H1 (cell line): ENCODE data around the gene SPATA7. TPM values are rescaled to one million over a fixed set of nuclear protein-coding genes. Genes with fewer than 3 reads are reported as not detected.

ENCODE experiments used
- CTCF ChIA-PET: fragments of 300-600 bp; sonication (Branson Sonifier 250); formaldehyde crosslinking; loops from one replicate; lab custom pipeline; 2021; ENCODE audit not compliant: partially characterized antibody; lab: Charles Lee
- POLR2A ChIA-PET: fragments of 300-600 bp; sonication (Branson Sonifier 250); formaldehyde crosslinking; loops from one replicate; lab custom pipeline; 2021; ENCODE audit warnings: inconsistent platforms; ENCODE audit not compliant: partially characterized antibody; lab: Charles Lee
- DNase-seq, 2 experiments: peaks; one replicate each; pipeline versions ENCODE4 v3.0.0 to v3.0.0-alpha.2; 2010 to 2022; ENCODE audit warnings: low spot score in 2 of 2, low read depth in 1 of 2, mixed read lengths in 1 of 2
- FAIRE-seq: peaks from 2 replicates; lab custom pipeline; 2011; peaks lifted over from hg19 to GRCh38; lab: Jason Lieb, UNC
- H2AFZ ChIP-seq: 2 replicates; pipeline ENCODE4 v1.8.1; 2012; ENCODE audit warnings: low read length, inconsistent platforms
- H2AK5ac ChIP-seq: 2 replicates; pipeline ENCODE4 v1.6.1; 2013; ENCODE audit warnings: low read depth, low read length
- H2BK120ac ChIP-seq: replicated peaks from 2 replicates; pipeline ENCODE3; 2013; ENCODE audit warnings: low read depth, low read length, inconsistent platforms
- H2BK12ac ChIP-seq: 2 replicates; pipeline ENCODE4 v1.6.1; 2013; ENCODE audit warnings: low read depth, low read length
- H2BK15ac ChIP-seq: 2 replicates; pipeline ENCODE4 v1.6.1; 2013; ENCODE audit warnings: low read length
- H2BK20ac ChIP-seq: 2 replicates; pipeline ENCODE4 v1.6.1; 2013; ENCODE audit warnings: low read length
- H2BK5ac ChIP-seq: 2 replicates; pipeline ENCODE4 v1.6.1; 2013; ENCODE audit warnings: low read depth, low read length
- H3K14ac ChIP-seq: 2 replicates; pipeline ENCODE4 v1.6.1; 2013; ENCODE audit warnings: inconsistent platforms; ENCODE audit not compliant: insufficient read length
- H3K18ac ChIP-seq: 2 replicates; pipeline ENCODE4 v1.6.1; 2013; ENCODE audit warnings: low read length; ENCODE audit errors: extremely low read depth
- H3K23ac ChIP-seq: 2 replicates; pipeline ENCODE4 v1.6.1; 2013; ENCODE audit warnings: inconsistent platforms; ENCODE audit not compliant: insufficient read length
- H3K23me2 ChIP-seq: 2 replicates; pipeline ENCODE4 v1.6.1; 2013; ENCODE audit warnings: low read depth, low read length
- H3K27ac ChIP-seq: 2 replicates; pipeline ENCODE4 v1.6.1; 2011; ENCODE audit warnings: low read depth, low read length, inconsistent platforms
- H3K27me3 ChIP-seq, 4 experiments: replicated peaks in 1 of 4; 1 replicate in 1 of 4; 2 replicates in 3 of 4; pipeline versions ENCODE4 v1.6.1 to v1.8.1; 2011 to 2013; ENCODE audit warnings: low read length in 3 of 4, mild to moderate bottlenecking in 3 of 4, inconsistent platforms in 2 of 4, mixed read lengths in 2 of 4, moderate library complexity in 1 of 4; ENCODE audit not compliant: control insufficient read depth in 3 of 4, insufficient read depth in 3 of 4; ENCODE audit errors: extremely low read depth in 1 of 4
- H3K36me3 ChIP-seq, 4 experiments: 2 replicates each; pipeline versions ENCODE4 v1.6.1 to v1.8.1; 2011 to 2013; ENCODE audit warnings: mild to moderate bottlenecking in 4 of 4, low read length in 3 of 4, moderate library complexity in 2 of 4, control low read depth in 1 of 4, inconsistent platforms in 1 of 4; ENCODE audit not compliant: insufficient read depth in 4 of 4, control insufficient read depth in 2 of 4
- H3K4ac ChIP-seq: replicated peaks from 2 replicates; pipeline ENCODE3; 2013; ENCODE audit warnings: low read length, low read depth, mixed read lengths, inconsistent platforms; ENCODE audit not compliant: insufficient read length
- H3K4me1 ChIP-seq, 4 experiments: replicated peaks in 1 of 4; 1 replicate in 1 of 4; 2 replicates in 3 of 4; pipeline versions ENCODE4 v1.6.1 to v1.8.1; 2011 to 2013; ENCODE audit warnings: low read length in 3 of 4, inconsistent platforms in 2 of 4, mixed read lengths in 1 of 4; ENCODE audit not compliant: insufficient read depth in 4 of 4, control insufficient read depth in 3 of 4
- H3K4me2 ChIP-seq, 2 experiments: 2 replicates each; pipeline versions ENCODE4 v1.6.1 to v1.8.1; 2011 to 2013; ENCODE audit warnings: low read depth in 2 of 2, low read length in 2 of 2, control low read depth in 1 of 2, inconsistent platforms in 1 of 2, mild to moderate bottlenecking in 1 of 2; ENCODE audit not compliant: insufficient read depth in 1 of 2
- H3K4me3 ChIP-seq, 4 experiments: fragments of 200-600, 300-600 bp in 1 of 4; sonication (generic), shearing (Covaris generic), sonication (Bioruptor Twin) in 1 of 4; 2 replicates each; pipeline versions ENCODE4 v1.5.1 to v1.8.1; 2011 to 2016; ENCODE audit warnings: low read length in 4 of 4, low read depth in 3 of 4, control low read depth in 2 of 4, inconsistent platforms in 2 of 4, mild to moderate bottlenecking in 2 of 4, mixed read lengths in 1 of 4, moderate library complexity in 1 of 4; ENCODE audit not compliant: insufficient read depth in 2 of 4; ENCODE audit errors: extremely low read depth in 1 of 4
- H3K56ac ChIP-seq: replicated peaks from 2 replicates; pipeline ENCODE3; 2013; ENCODE audit warnings: low read depth, mild to moderate bottlenecking, mixed read lengths, low read length, inconsistent platforms; ENCODE audit not compliant: insufficient read length
- H3K79me1 ChIP-seq: 2 replicates; pipeline ENCODE4 v1.6.1; 2013; ENCODE audit warnings: low read depth, low read length, control low read depth
- H3K79me2 ChIP-seq, 2 experiments: 2 replicates each; pipeline versions ENCODE4 v1.6.1 to v1.8.1; 2012 to 2013; ENCODE audit warnings: low read length in 2 of 2, mild to moderate bottlenecking in 2 of 2, inconsistent platforms in 1 of 2; ENCODE audit not compliant: insufficient read depth in 2 of 2, control insufficient read depth in 1 of 2
- H3K9ac ChIP-seq, 4 experiments: replicated peaks in 1 of 4; 1 replicate in 1 of 4; 2 replicates in 3 of 4; pipeline versions ENCODE4 v1.6.1 to v1.8.1; 2011 to 2013; ENCODE audit warnings: low read depth in 3 of 4, low read length in 3 of 4, control low read depth in 2 of 4, mild to moderate bottlenecking in 2 of 4, moderate library complexity in 2 of 4, inconsistent platforms in 1 of 4; ENCODE audit errors: extremely low read depth in 1 of 4
- H3K9me3 ChIP-seq, 2 experiments: 2 replicates each; pipeline versions ENCODE4 v1.6.1 to v1.8.1; 2012 to 2013; ENCODE audit warnings: mild to moderate bottlenecking in 2 of 2, moderate library complexity in 2 of 2, control low read depth in 1 of 2, inconsistent platforms in 1 of 2, low read depth in 1 of 2, low read length in 1 of 2, mixed read lengths in 1 of 2; ENCODE audit not compliant: insufficient read depth in 2 of 2
- H4K20me1 ChIP-seq, 2 experiments: replicated peaks in 1 of 2; 2 replicates each; pipeline versions ENCODE3 to v1.8.1; 2011 to 2013; ENCODE audit warnings: inconsistent platforms in 2 of 2, low read length in 2 of 2, mild to moderate bottlenecking in 1 of 2; ENCODE audit not compliant: insufficient read depth in 2 of 2, control insufficient read depth in 1 of 2
- H4K5ac ChIP-seq: 2 replicates; pipeline ENCODE4 v1.6.1; 2013; ENCODE audit warnings: low read length, low read depth, mixed read lengths, inconsistent platforms; ENCODE audit not compliant: insufficient read length
- H4K8ac ChIP-seq: 2 replicates; pipeline ENCODE4 v1.8.0; 2013; ENCODE audit warnings: mild to moderate bottlenecking, moderate library complexity, low read length, inconsistent platforms; ENCODE audit not compliant: insufficient read depth; ENCODE audit errors: extremely low read depth
- H4K91ac ChIP-seq: replicated peaks from 2 replicates; pipeline ENCODE3; 2013; ENCODE audit warnings: low read length, mixed read lengths, inconsistent platforms; ENCODE audit not compliant: insufficient read length
- ATF2 ChIP-seq: IDR thresholded peaks from 2 replicates; pipeline ENCODE4 v1.6.1; 2012; ENCODE audit warnings: low read length, inconsistent platforms
- CTBP2 ChIP-seq: IDR thresholded peaks from 2 replicates; pipeline ENCODE4 v1.7.0; 2011; ENCODE audit warnings: borderline replicate concordance, mild to moderate bottlenecking, moderate library complexity, mixed read lengths, low read length; ENCODE audit not compliant: insufficient read depth, insufficient read length
- EP300 ChIP-seq, 2 experiments: IDR thresholded peaks; 1 replicate in 1 of 2; 2 replicates in 1 of 2; pipeline ENCODE4 v1.6.1; 2011 to 2012; ENCODE audit warnings: low read depth in 2 of 2, low read length in 2 of 2, mild to moderate bottlenecking in 2 of 2, borderline replicate concordance in 1 of 2, inconsistent platforms in 1 of 2, moderate library complexity in 1 of 2
- EZH2 ChIP-seq: fragments of 200-600 bp; sonication (generic); IDR thresholded peaks from 2 replicates; pipeline ENCODE4 v1.7.1; 2012; ENCODE audit warnings: low read depth, mild to moderate bottlenecking, moderate library complexity, low read length, inconsistent platforms; ENCODE audit not compliant: severe bottlenecking
- NANOG ChIP-seq: IDR thresholded peaks from 2 replicates; pipeline ENCODE4 v1.6.1; 2011; ENCODE audit warnings: low read length, low read depth, mild to moderate bottlenecking, inconsistent platforms; ENCODE audit not compliant: insufficient read depth, poor library complexity, severe bottlenecking
- RAD21 ChIP-seq, 2 experiments: IDR thresholded peaks in 1 of 2; conservative IDR thresholded peaks in 1 of 2; 2 replicates each; pipeline ENCODE4 v1.6.1; 2011; ENCODE audit warnings: low read depth in 2 of 2, low read length in 2 of 2, improper control_type of control experiment in 1 of 2, inconsistent platforms in 1 of 2, mild to moderate bottlenecking in 1 of 2, moderate library complexity in 1 of 2
- SAP30 ChIP-seq: fragments of 300-600 bp; sonication (generic); IDR thresholded peaks from 2 replicates; pipeline ENCODE4 v1.7.1; 2012; ENCODE audit warnings: low read length, moderate library complexity, mild to moderate bottlenecking, inconsistent platforms; ENCODE audit not compliant: insufficient read depth, insufficient replicate concordance
- SIN3A ChIP-seq, 2 experiments: IDR thresholded peaks in 1 of 2; conservative IDR thresholded peaks in 1 of 2; 2 replicates each; pipeline ENCODE4 v1.6.1; 2011 to 2012; ENCODE audit warnings: low read length in 2 of 2, improper control_type of control experiment in 1 of 2, low read depth in 1 of 2, mild to moderate bottlenecking in 1 of 2
- SP2 ChIP-seq: IDR thresholded peaks from 2 replicates; pipeline ENCODE4 v1.6.1; 2012; ENCODE audit warnings: mild to moderate bottlenecking, low read length, inconsistent platforms
- WGBS, 2 experiments: shearing (Covaris generic) in 1 of 2; methylation state at CpG; one replicate each; pipeline versions ENCODE4 v1.1.6 to v1.1.7; 2013 to 2015; ENCODE audit warnings: low lambda C conversion rate in 2 of 2, mixed read lengths in 2 of 2, inconsistent platforms in 1 of 2, low coverage in 1 of 2, missing lambda C conversion rate in 1 of 2; ENCODE audit not compliant: insufficient replicate concordance in 2 of 2, insufficient coverage in 1 of 2, insufficient read length in 1 of 2; ENCODE audit errors: extremely low coverage in 1 of 2, missing lambda C conversion rate in 1 of 2; 5-methylcytosine and 5-hydroxymethylcytosine counted together
- polyA plus RNA-seq, 7 experiments: library from polyadenylated mRNA; depleted of rRNA in 3 of 7; stranded (reverse) in 5 of 7; unstranded in 2 of 7; fragments of >200 nt in 5 of 7; fragments of 200-250 nt in 2 of 7; gene quantifications; 1 replicate in 5 of 7; 2 replicates in 1 of 7; 4 replicates in 1 of 7; pipeline versions ENCODE4 v1.2.1 to v1.2.3, GENCODE V29; 2011 to 2013; ENCODE audit warnings: missing spikeins in 2 of 7, mixed read lengths in 2 of 7
- total RNA-seq: library from RNA; stranded (reverse); fragmentation: NEBNext Ultra II Directional; extraction: Animal tissue kit (Norgen Biotek cat#: 25700); gene quantifications from 2 replicates; pipeline ENCODE4 v1.2.1, GENCODE V29; 2021

SPATA7 gene
- total and polyA plus RNA-seq, 2 of the 8 experiments (the other 6 are each of a cell fraction or from before 2014, with no cell fraction given), result 3.8 to 6.7 TPM

- H3K79me2 ChIP-seq, result 0 out of 4 replicates have a peak, but pooled peaks cover 0 to 2% of the 10 kb centered on the region in 2 experiments
- H3K4me3 ChIP-seq, result no peak overlapping the region
- no peak overlapping the region for H2AFZ ChIP-seq
- POLR2A ChIA-PET, result no interaction called here
- no peak overlapping the region for H4K91ac ChIP-seq
- H3K4me2 ChIP-seq, result no peak overlapping the region
- FAIRE-seq, result no peak
- no peak overlapping the region for H3K18ac ChIP-seq
- H3K27ac ChIP-seq, result no peak overlapping the region
- H3K23me2 ChIP-seq, result no peaks in the 10 kb centered on the region
- no peaks in the 10 kb centered on the region for H3K9me3 ChIP-seq
- peaks cover 0 to 36% (median 15%) of the 10 kb centered on the region in 4 experiments; a peak in 7 of 8 replicates for H3K36me3 ChIP-seq
- H2BK15ac ChIP-seq, result no peak overlapping the region
- H3K9ac ChIP-seq, result no peak overlapping the region
- H2BK20ac ChIP-seq, result no peak overlapping the region
- no peak overlapping the region for H3K14ac ChIP-seq
- no peak overlapping the region for H3K4ac ChIP-seq
- H3K79me1 ChIP-seq, result no peaks in the 10 kb centered on the region
- no peaks in the 10 kb centered on the region for H3K4me1 ChIP-seq
- 100% methylated on average over 1 of the region's 1 CpG; no CpG with 5 or more reads in 1 of the 2 experiments for WGBS, 2 experiments
- CTCF ChIA-PET, result interaction anchor here (0.6 to 1.4 kb wide), 2 partner anchors 12 to 18 kb away, joined by 3 read pairs; no protein-coding TSS in a partner anchor
- no peak overlapping the region for H3K56ac ChIP-seq
- no peak overlapping the region for H2BK5ac ChIP-seq
- no peak overlapping the region for H2BK12ac ChIP-seq
- no peak overlapping the region for H4K8ac ChIP-seq
- no peak overlapping the region for H4K5ac ChIP-seq
- no peak for DNase-seq
- no peaks in the 10 kb centered on the region for H3K27me3 ChIP-seq
- no peak overlapping the region for H2AK5ac ChIP-seq
- no peak overlapping the region for H3K23ac ChIP-seq
- peaks cover 0 to 3% of the 10 kb centered on the region in 2 experiments for H4K20me1 ChIP-seq
- H2BK120ac ChIP-seq, result no peak overlapping the region
- no peak for TF ChIP-seq RAD21 (IDR thresholded peaks at IDR 0.05 in 1 of 2, conservative IDR thresholded peaks at IDR 0.05 in 1 of 2; ENCODE audit: low read depth in 2 of 2, low read length in 2 of 2)
- no peak for TF ChIP-seq SAP30
- no peak for TF ChIP-seq SIN3A (conservative IDR thresholded peaks at IDR 0.05 in 1 of 2, IDR thresholded peaks at IDR 0.05 in 1 of 2; ENCODE audit: low read depth in 1 of 2, low read length in 2 of 2)
- no peak for TF ChIP-seq CTBP2
- TF ChIP-seq ATF2, result no peak
- no peak for TF ChIP-seq NANOG
- TF ChIP-seq SP2, result no peak
- no peak for TF ChIP-seq EZH2
- no peak for TF ChIP-seq EP300 (IDR thresholded peaks at IDR 0.05; ENCODE audit: borderline replicate concordance in 1 of 2, low read depth in 2 of 2, low read length in 2 of 2)
These were observed 88.3 kb downstream of the SPATA7 start for GRCh38 chr14:88473791-88474190.
